Thyroid gland (tissue), 4 donors: ENCODE measurements around the gene KDF1. TPM values are rescaled to one million over a fixed set of nuclear protein-coding genes. Genes with fewer than 3 reads are reported as not detected.
A peak's percentile ranks its signal among the peaks of the same experiment; 100 is the strongest.

Source experiments
- DNase-seq, 2 donors: peaks; one replicate each; pipeline ENCODE4 v3.0.0-alpha.2; 2019
- H3K27ac ChIP-seq, 3 donors: fragments of 200-600 bp; sonication (generic); 1 replicate in 2 of 3; 2 replicates in 1 of 3; pipeline ENCODE4 v1.5.1; 2016 to 2019; ENCODE audit warnings: mild to moderate bottlenecking in 1 of 3, moderate library complexity in 1 of 3
- H3K27me3 ChIP-seq: fragments of 200-600 bp; sonication (generic); one replicate; pipeline ENCODE4 v1.5.1; 2019
- H3K36me3 ChIP-seq, 2 donors: fragments of 200-600 bp; sonication (generic); one replicate each; pipeline ENCODE4 v1.5.1; 2016 to 2019
- H3K4me1 ChIP-seq, 2 donors: fragments of 200-600 bp; sonication (generic); one replicate each; pipeline ENCODE4 v1.5.1; 2017 to 2019
- H3K4me3 ChIP-seq, 3 donors: fragments of 200-600 bp; sonication (generic); replicated peaks in 1 of 3; 1 replicate in 2 of 3; 2 replicates in 1 of 3; pipeline ENCODE4 v1.5.1; 2016; ENCODE audit warnings: mild to moderate bottlenecking in 1 of 3
- H3K9me3 ChIP-seq: fragments of 200-600 bp; sonication (generic); one replicate; pipeline ENCODE4 v1.5.1; 2017
- POLR2A ChIP-seq, 2 donors: fragments of 450-650 bp; IDR thresholded peaks; one replicate each; pipeline ENCODE4 v1.6.1; 2017; ENCODE audit warnings: antibody characterized with exemption in 2 of 2, mild to moderate bottlenecking in 2 of 2, moderate library complexity in 1 of 2
- WGBS, 2 donors: methylation state at CpG; one replicate each; pipeline ENCODE4 v1.1.5; 2017; 5-methylcytosine and 5-hydroxymethylcytosine counted together
- intact Hi-C: fragments of 100-400 bp; cut with DNase I; formaldehyde crosslinking; loops from one replicate; pipeline ENCODE4 v1.15.1; 2023
- total RNA-seq, 4 donors: library from RNA; depleted of rRNA; stranded (reverse); fragments of >200 nt; gene quantifications; one replicate each; pipeline ENCODE4 v1.2.3, GENCODE V29; 2016
- TF ChIP-seq, protein P1 (sequence below), 6 experiments: fragments of 200-600 bp in 3 of 6; fragments of 450-650 bp in 3 of 6; sonication (generic) in 3 of 6; IDR thresholded peaks; one replicate each; pipeline ENCODE4 v1.5.1; 2016 to 2019; ENCODE audit warnings: antibody characterized with exemption in 6 of 6, mild to moderate bottlenecking in 2 of 6, inconsistent platforms in 1 of 6, moderate library complexity in 1 of 6

The KDF1 gene
- total RNA-seq, 4 donors from 2014 or later: 13.2 to 30.3 (median 22.6) TPM

DNA sequence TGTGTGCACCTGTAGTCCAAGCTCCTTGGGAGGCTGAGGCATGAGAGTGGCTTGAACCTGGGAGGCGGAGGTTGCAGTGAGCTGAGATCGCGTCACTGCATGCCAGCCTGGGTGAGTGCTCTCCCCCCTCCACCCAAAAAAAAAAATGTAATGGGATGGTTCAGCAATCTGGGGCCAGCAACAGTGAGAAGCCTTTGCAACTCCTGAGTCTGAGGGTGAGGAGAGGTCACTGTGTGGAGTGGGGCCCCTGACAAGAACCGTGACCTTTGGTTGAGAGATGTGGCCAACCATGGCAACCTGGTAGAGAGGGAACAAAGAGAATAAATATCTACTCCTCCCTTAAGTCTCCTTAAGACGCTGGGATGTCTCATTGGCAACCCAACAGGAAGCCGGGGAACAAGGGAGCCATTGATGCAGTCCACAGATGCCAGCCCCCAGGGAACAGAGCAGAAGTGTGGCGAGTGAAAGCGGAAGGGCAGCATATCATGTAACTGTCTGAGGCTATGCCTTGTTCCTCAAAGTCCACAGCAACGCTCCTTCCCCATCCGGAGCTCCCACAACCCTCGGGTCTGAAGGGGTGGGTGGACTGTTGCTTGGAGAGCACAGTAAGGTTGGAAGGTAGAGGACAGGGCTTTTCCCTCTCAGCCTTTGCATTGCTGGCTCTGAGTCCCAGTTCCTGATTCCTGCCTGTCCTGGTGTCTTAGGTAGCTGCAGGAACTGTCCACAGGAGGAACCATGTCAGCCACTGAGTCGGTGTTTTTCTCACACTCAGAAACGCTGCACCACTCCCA lies 41.5 kb upstream of the KDF1 start:
- no peaks in the 10 kb centered on the region for H3K27me3 ChIP-seq
- intact Hi-C loops: no loop called here
- DNase-seq: no peak
- TF ChIP-seq POLR2A (IDR thresholded peaks at IDR 0.05): no peak
- TF ChIP-seq, protein P1, sequence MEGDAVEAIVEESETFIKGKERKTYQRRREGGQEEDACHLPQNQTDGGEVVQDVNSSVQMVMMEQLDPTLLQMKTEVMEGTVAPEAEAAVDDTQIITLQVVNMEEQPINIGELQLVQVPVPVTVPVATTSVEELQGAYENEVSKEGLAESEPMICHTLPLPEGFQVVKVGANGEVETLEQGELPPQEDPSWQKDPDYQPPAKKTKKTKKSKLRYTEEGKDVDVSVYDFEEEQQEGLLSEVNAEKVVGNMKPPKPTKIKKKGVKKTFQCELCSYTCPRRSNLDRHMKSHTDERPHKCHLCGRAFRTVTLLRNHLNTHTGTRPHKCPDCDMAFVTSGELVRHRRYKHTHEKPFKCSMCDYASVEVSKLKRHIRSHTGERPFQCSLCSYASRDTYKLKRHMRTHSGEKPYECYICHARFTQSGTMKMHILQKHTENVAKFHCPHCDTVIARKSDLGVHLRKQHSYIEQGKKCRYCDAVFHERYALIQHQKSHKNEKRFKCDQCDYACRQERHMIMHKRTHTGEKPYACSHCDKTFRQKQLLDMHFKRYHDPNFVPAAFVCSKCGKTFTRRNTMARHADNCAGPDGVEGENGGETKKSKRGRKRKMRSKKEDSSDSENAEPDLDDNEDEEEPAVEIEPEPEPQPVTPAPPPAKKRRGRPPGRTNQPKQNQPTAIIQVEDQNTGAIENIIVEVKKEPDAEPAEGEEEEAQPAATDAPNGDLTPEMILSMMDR (IDR thresholded peaks at IDR 0.05): no peak
- H3K36me3 ChIP-seq: no peaks in the 10 kb centered on the region
- H3K4me3 ChIP-seq: no peak overlapping the region
- no peaks in the 10 kb centered on the region for H3K9me3 ChIP-seq
- 60 to 67% methylated on average over 13 of the region's 13 CpGs for WGBS, 2 donors
- peak overlapping the region in 2 of 3 donors; percentile 18 to 23 for H3K27ac ChIP-seq
- peaks cover 45 to 61% of the 10 kb centered on the region in 2 donors for H3K4me1 ChIP-seq

DNA sequence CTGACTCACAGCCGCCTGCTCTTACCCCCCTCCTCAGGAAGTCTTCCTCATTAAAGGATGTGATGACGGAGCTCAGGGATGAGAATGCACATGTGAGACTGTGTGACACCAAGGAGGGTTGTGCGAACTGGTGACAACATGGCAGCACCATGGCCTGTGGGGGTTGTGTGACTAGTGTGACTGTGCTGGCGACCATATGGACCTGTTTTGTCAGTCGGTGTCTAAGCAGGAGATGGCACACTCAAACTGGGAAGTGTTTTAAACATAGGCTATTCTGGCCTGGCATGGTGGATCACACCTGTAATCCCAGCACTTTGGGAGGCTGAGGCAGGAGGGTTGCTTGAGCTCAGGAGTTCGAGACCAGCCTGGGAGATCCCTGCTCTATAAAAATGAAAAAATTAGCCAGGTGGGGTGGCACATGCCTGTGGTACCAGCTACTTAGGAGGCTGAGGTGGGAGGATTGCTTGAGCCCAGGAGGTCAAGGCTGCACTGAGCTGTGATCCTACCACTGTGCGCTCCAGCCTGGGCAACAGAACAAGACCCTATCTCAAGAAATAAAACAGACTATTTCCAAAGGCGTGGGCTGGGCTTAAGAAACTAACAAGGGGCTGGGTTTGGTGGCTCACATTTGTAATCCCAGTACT lies 40.7 kb upstream of the KDF1 start:
- peak overlapping the region in 1 of 3 donors; percentile 18 for H3K27ac ChIP-seq
- TF ChIP-seq, protein P1 (IDR thresholded peaks at IDR 0.05): no peak
- TF ChIP-seq POLR2A (IDR thresholded peaks at IDR 0.05): no peak
- no peak for DNase-seq
- H3K9me3 ChIP-seq: no peaks in the 10 kb centered on the region
- peaks cover 45 to 58% of the 10 kb centered on the region in 2 donors for H3K4me1 ChIP-seq
- WGBS, 2 donors: 92% methylated on average over 7 to 8 of the region's 8 CpGs
- no peaks in the 10 kb centered on the region for H3K36me3 ChIP-seq
- H3K27me3 ChIP-seq: no peaks in the 10 kb centered on the region
- H3K4me3 ChIP-seq: no peak overlapping the region
- intact Hi-C loops: no loop called here

DNA sequence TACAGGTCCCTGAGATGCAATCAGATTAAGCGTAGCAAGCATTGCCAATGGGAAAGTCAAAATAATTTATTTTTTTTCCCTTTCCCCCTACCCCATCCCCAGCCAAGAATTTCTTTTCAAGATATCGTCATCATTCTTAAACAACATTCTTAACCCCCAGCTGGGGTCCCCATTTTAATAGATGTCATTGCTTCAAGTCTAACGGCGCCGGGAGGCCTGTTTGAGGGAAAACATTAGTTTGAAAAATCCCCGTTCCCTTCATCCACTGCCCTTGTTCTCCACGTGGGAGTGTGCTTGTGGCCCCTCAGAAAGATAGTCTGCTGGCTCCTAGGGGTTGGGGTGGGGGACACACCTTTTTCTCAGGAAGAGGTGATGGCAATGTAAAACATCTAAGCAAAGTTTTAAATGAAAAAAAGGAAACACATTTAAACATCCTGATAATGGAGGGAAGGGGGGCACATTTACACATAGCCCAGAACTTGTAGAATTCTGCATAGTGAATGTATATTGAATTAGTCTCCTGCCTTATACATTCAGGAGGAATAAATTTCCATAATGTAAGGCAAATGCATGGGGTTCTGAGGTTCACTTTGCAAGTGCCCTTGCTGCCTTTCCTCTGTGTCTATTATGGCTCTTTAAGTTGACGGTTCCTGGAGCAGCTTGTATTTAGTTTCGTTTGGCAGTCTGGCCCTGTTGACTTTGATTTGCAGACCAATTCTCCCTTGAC lies 40.0 kb upstream of the KDF1 start:
- Histone ChIP-seq H3K4me1 (peaks cover 38 to 52% of the 10 kb centered on the region in 2 donors), H3K36me3 (no peaks in the 10 kb centered on the region), H3K27ac (peak overlapping the region; percentile 18 to 68 (median 33)), H3K27me3 (no peaks in the 10 kb centered on the region), H3K9me3 (no peaks in the 10 kb centered on the region), H3K4me3 (no peak overlapping the region)
- 75 to 80% methylated on average over 9 of the region's 9 CpGs for WGBS, 2 donors
- intact Hi-C loops: no loop called here
- TF ChIP-seq, protein P1 (IDR thresholded peaks at IDR 0.05): no peak
- no peak for DNase-seq

DNA sequence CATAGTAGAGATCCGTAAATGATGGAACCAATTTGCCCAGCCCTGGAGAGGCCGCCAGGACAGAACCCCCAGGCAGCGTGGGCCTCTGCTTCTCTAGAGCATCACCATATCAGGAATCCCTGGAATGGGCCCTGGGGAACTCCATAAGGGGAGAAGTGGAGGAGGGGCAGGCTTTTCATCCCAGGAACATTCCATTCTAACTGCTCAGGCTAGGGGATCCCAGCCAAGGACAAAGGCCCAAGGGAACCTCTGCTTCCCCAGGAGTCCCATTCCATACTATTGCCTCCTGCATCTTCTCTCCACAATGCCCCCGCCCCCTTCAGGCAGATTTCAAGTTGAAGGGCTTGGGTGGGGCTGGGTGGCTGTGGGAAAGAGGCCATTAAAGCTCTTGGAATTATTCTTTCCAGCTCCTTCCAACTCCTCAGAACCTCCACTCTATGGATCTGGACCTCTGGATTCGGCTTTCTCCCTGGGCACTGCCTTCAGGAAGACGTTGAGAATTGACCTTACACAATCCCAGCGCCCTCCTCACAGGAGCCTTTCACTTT lies 39.2 kb upstream of the KDF1 start:
- WGBS, 2 donors: 72 to 73% methylated on average over 7 of the region's 7 CpGs
- Histone ChIP-seq H3K27ac (peak overlapping the region; percentile 33 to 75 (median 68)), H3K9me3 (no peaks in the 10 kb centered on the region), H3K4me3 (no peak overlapping the region), H3K27me3 (no peaks in the 10 kb centered on the region), H3K36me3 (no peaks in the 10 kb centered on the region), H3K4me1 (peaks cover 31 to 49% of the 10 kb centered on the region in 2 donors)
- intact Hi-C loops: loop anchor here (5.0 kb wide), 2 partner anchors 43 to 98 kb away; no protein-coding TSS in a partner anchor
- TF ChIP-seq, protein P1 (IDR thresholded peaks at IDR 0.05): no peak
- peak in 1 of 2 donors; percentile 26 for TF ChIP-seq POLR2A (IDR thresholded peaks at IDR 0.05)
- DNase-seq: peak; percentile 80 to 83
